GM18868 (cell line): Measurements from ENCODE around the gene SPAG6.
"Not testable (repeated sequence)": the region's sequence is repeated elsewhere in the genome, so short reads cannot be mapped to it uniquely, and the experiment has no call there.

Experiments
- ATAC-seq: cut with Tn5 transposase; IDR thresholded peaks from one replicate; pipeline ENCODE4 v1.9.1; 2021; ENCODE audit warnings: mild to moderate bottlenecking, moderate library complexity; ENCODE audit not compliant: unreplicated experiment

SPAG6 gene

GRCh38 chr10:22345301-22346095 is at the start of gene SPAG6:
SPAG6 (plus strand) TSS chr10:22345496; CDS start chr10:22345612, 116 bp downstream.
- peak; percentile 25 for ATAC-seq

GRCh38 chr10:22301193-22301592 is 44.1 kb upstream of the SPAG6 start:
- ATAC-seq: no peak

GRCh38 chr10:22303461-22303860 is 41.8 kb upstream of the SPAG6 start:
- no peak for ATAC-seq

DNA sequence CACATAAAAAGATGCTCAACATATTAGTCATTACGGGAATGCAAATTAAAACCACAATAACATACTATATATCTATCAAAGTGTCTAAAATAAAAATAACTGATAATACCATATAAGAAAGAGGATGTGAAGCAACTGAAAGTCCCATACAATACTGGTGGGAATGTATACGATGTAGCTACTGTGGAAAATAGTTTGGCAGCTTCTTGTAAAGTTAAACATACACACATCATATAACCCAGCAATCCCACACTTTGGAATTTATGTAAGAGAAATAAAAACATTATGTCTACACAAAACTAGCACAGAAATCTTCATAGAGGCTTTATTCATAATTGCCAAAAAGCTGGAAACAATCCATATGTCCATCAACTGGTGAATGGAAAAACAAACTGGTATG is 39.6 kb upstream of the SPAG6 start:
- ATAC-seq: peak; percentile 32

DNA sequence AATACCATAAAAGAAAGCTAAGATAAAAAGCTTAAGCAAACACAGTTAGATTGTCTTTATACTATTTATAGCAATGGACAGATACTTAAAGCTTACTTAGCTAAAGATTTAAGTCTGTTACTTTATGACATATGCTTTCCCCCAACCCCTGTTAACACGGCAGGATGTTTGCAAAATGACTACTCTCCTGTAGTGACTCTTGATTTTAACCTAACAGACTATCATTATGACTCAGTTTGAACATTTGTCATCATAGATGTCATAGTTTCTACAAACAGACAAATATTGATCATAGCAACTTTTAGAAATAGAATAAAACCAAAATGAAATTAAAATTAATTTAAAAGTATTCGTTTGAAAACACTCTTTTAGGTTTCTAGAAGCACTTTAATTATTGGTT is 36.9 kb upstream of the SPAG6 start:
- ATAC-seq: peak; percentile 98

- ATAC-seq: no peak
These were observed 35.9 kb upstream of the SPAG6 start for GRCh38 chr10:22309180-22310000.

GRCh38 chr10:22310012-22310411 is 35.3 kb upstream of the SPAG6 start:
- ATAC-seq: not testable (repeated sequence)

DNA sequence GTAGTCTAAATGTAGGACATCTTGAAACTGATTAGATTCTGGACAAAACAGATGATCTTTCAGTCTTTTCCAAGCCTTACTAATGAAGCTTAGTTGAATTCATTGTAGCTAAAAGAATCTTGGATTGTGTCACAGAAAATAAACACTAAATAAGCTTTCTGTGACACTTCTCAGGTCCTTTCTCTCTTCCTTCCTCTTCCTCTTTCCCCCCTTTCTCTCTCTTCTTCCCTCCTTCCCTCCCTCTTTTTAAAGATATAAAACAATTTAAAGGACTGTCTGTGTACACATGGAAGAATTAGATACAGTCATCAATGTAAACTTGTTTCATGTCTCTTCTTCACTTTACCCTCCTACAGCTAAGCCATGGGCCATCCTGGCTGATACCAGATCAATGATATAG is 34.4 kb upstream of the SPAG6 start:
- ATAC-seq: no peak

DNA sequence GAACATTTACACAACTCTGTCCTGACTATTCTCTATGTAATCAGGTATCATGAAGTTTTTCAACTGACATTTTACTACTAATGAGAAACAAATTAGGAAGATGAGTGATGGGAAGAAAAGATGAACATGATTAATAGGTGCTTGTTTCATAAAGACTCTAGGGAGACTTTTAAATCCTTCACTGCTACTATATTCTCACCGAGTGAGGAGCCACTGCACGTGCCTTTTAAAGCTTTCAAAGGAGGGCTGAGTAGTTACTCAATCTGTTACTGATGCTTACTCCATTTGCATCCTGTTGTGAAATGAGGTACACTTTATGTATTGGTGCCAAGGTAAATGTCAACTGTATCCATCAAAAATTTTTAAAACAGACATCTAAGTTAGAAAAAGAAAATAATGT is 30.4 kb upstream of the SPAG6 start:
- ATAC-seq: peak; percentile 25

- ATAC-seq: peak; percentile 20
These were observed 29.6 kb upstream of the SPAG6 start for GRCh38 chr10:22315455-22316285.

DNA sequence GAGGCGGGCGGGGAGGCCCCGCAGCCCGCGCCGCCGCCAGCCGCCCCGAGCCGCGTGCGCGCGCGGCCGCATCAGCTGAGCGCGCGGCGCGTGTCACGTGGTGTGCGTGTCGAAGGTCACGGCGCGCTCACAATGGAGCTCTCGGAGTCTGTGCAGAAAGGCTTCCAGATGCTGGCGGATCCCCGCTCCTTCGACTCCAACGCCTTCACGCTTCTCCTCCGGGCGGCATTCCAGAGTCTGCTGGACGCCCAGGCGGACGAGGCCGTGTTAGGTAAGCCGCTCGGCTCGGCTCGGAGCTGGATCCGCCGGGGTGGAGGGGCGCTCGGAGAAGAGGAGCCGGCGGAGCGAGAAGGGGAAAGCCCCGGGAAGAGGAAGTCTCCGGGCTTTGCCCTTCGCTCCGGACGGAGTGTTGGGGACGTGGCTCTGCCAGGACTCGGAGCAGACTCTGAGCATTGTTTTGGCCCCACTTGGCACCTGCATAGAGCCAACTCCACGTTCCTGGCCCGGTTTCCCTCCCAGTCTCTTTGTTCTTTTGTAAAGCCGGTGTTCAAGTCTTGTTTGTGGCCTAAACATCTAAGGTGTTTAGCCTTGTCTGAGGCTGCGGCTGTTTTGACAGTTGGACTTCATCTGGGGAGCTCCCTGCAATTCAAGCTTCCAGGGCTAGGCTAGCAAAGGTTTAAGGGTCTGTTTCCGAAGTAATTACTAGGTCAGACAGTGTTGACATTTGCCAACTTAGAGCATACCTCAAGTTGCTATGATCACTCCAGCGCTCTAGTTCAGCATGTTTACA is 28.8 kb upstream of the SPAG6 start, which contains the start of gene COMMD3:
TSS of gene COMMD3 (plus strand) at position 103 of the 790 bp plus-strand sequence. CDS start at position 133, 30 bp downstream.
- ATAC-seq: peak; percentile 53

DNA sequence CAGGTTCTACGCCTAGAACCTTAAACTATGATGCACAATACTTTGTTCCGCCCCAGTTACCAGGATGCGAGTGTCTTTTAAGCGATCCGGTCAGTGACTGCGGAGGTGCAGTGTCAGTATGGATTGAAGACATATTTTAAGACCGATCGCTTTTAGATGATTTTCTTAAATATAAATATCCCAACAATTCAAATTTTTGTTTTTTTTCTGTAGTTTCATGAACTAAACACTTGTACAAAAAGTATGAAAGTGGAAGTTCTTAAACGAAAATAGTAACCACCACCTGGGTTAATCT is 28.3 kb upstream of the SPAG6 start:
- peak; percentile 28 for ATAC-seq

GRCh38 chr10:22317771-22318565 is 27.3 kb upstream of the SPAG6 start:
- no peak for ATAC-seq

GRCh38 chr10:22318772-22319171 is 26.5 kb upstream of the SPAG6 start:
- no peak for ATAC-seq

DNA sequence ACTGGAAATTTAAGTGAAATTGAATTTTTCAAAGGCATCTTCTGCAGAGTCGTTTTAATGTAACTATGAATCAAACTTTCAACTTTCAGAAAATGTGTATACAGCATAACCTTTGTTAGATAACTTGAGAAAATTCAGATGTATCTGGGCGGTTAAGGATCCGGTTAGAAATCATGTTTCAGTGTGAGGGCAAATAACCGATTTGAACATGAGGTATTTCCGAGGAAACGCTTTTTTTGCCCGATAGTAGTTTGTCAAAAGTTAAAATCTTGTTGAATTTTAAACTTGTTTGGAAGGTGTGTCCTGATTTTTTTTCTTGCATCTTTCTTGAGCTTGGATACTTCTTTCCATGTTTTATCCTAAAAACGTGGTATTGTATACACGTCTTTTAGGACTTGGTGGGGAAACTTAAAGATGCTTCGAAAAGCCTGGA is 25.7 kb upstream of the SPAG6 start:
- no peak for ATAC-seq

DNA sequence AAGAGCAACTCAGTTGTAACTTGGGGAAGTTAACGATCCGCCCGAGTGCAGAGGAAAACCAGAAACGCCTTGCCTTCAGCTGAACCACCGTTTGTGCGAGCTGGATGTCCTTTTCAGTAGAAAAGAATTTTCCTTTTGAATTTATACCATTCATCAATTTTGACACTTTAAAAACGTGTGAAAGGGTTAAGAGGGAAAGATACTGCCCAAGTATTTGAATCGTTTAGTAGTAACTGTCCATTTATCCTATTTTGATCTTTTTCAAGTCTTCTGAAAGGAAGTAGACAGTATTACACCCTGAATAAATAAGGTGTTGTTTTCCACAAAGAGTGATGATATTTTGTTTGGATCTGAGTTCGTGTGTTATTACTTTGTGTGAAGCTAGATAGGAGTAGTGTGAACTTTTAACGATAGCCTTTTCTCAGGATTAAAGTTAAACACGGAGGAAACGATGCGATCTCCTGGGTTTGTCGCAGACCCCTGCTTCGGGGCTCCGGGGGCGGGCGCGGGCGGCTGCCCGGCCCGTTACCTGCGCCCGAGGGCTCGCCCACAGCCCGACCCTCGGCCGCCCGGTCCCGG is 25.2 kb upstream of the SPAG6 start:
- no peak for ATAC-seq

GRCh38 chr10:22320591-22321155 is 24.6 kb upstream of the SPAG6 start, which contains the start of gene BMI1:
BMI1 (plus strand) TSS chr10:22321099; CDS start chr10:22326450, 5,351 bp downstream.
- peak; percentile 27 for ATAC-seq

DNA sequence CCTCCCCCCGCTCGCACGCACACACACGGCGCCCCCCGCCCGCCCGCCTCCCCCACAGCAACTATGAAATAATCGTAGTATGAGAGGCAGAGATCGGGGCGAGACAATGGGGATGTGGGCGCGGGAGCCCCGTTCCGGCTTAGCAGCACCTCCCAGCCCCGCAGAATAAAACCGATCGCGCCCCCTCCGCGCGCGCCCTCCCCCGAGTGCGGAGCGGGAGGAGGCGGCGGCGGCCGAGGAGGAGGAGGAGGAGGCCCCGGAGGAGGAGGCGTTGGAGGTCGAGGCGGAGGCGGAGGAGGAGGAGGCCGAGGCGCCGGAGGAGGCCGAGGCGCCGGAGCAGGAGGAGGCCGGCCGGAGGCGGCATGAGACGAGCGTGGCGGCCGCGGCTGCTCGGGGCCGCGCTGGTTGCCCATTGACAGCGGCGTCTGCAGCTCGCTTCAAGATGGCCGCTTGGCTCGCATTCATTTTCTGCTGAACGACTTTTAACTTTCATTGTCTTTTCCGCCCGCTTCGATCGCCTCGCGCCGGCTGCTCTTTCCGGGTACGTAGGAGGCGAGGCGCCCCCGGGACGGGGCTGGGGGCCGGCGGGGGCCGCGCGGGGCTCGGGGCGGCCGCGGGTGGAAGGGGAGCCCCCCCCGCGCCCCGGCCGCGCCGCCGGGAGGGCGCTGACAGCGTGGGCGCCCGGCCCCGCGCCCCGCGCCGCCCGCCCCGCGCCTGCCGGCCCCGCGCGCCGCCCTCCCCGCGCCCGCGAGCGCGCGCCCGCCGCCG is 24.0 kb upstream of the SPAG6 start:
- ATAC-seq: no peak
